HepG2 (cell line): ENCODE measurements around the gene PNRC1. TPM values are rescaled to one million over a fixed set of nuclear protein-coding genes. Genes with fewer than 3 reads are reported as not detected.

Source experiments
- AFF4 ChIP-seq: sonication (generic); formaldehyde crosslinking; IDR thresholded peaks from 2 replicates; pipeline ENCODE4 v1.4.0; 2020; ENCODE audit warnings: missing genetic modification reagents
- CREM ChIP-seq, 2 experiments: sonication (generic) in 1 of 2; formaldehyde crosslinking in 1 of 2; IDR thresholded peaks; 2 replicates each; pipeline versions ENCODE4 v1.4.0 to v1.6.1; 2016 to 2020; ENCODE audit warnings: antibody characterized with exemption in 1 of 2, mild to moderate bottlenecking in 1 of 2, missing genetic modification reagents in 1 of 2
- EP300 ChIP-seq, 3 experiments: sonication (generic) in 1 of 3; formaldehyde crosslinking in 1 of 3; IDR thresholded peaks; 2 replicates each; pipeline versions ENCODE4 v1.5.1 to v1.6.1; 2011 to 2020; ENCODE audit warnings: low read depth in 2 of 3, low read length in 2 of 3, borderline replicate concordance in 1 of 3, improper control_type of control experiment in 1 of 3, mild to moderate bottlenecking in 1 of 3, missing genetic modification reagents in 1 of 3, moderate library complexity in 1 of 3
- GMEB1 ChIP-seq: sonication (generic); formaldehyde crosslinking; IDR thresholded peaks from 2 replicates; pipeline ENCODE4 v1.5.1; 2020; ENCODE audit warnings: missing genetic modification reagents, mild to moderate bottlenecking, borderline replicate concordance
- HNF4A ChIP-seq: sonication (generic); formaldehyde crosslinking; IDR thresholded peaks from 2 replicates; pipeline ENCODE4 v1.4.0; 2020; ENCODE audit warnings: missing genetic modification reagents
- KMT2B ChIP-seq: IDR thresholded peaks from 2 replicates; pipeline ENCODE4 v1.6.1; 2016; ENCODE audit warnings: missing genetic modification reagents, missing compliant biosample characterization
- LCORL ChIP-seq, 2 experiments: fragments of 450-650 bp in 1 of 2; sonication (generic) in 1 of 2; formaldehyde crosslinking in 1 of 2; IDR thresholded peaks; 2 replicates each; pipeline versions ENCODE4 v1.5.0 to v1.6.1; 2017 to 2020; ENCODE audit warnings: antibody characterized with exemption in 1 of 2, missing genetic modification reagents in 1 of 2
- MIER3 ChIP-seq: IDR thresholded peaks from 2 replicates; pipeline ENCODE4 v1.6.1; 2016; ENCODE audit warnings: missing compliant biosample characterization, borderline replicate concordance
- NCOR1 ChIP-seq: fragments of 200-600 bp; sonication (generic); IDR thresholded peaks from 2 replicates; pipeline ENCODE4 v1.7.0; 2017; ENCODE audit warnings: antibody characterized with exemption, low read length, borderline replicate concordance
- PAXIP1 ChIP-seq: sonication (generic); formaldehyde crosslinking; conservative IDR thresholded peaks from 2 replicates; pipeline ENCODE4 v1.4.0; 2020; ENCODE audit warnings: mild to moderate bottlenecking, missing genetic modification reagents, moderate library complexity
- SOX6 ChIP-seq, 2 experiments: fragments of 450-650 bp in 1 of 2; sonication (generic) in 1 of 2; formaldehyde crosslinking in 1 of 2; IDR thresholded peaks; 2 replicates each; pipeline versions ENCODE4 v1.4.0 to v1.6.1; 2017 to 2020; ENCODE audit warnings: antibody characterized with exemption in 1 of 2, mild to moderate bottlenecking in 1 of 2, missing genetic modification reagents in 1 of 2
- THAP11 ChIP-seq: IDR thresholded peaks from 2 replicates; pipeline ENCODE4 v1.6.1; 2016; ENCODE audit warnings: missing biosample characterization, missing genetic modification reagents
- ZMYM4 ChIP-seq: sonication (generic); formaldehyde crosslinking; IDR thresholded peaks from 2 replicates; pipeline ENCODE4 v1.8.1; 2023; ENCODE audit warnings: mild to moderate bottlenecking, missing genetic modification reagents
- ZNF235 ChIP-seq: sonication (generic); formaldehyde crosslinking; IDR thresholded peaks from 2 replicates; pipeline ENCODE4 v1.8.1; 2023; ENCODE audit warnings: mild to moderate bottlenecking, missing genetic modification reagents, borderline replicate concordance
- polyA plus RNA-seq, 8 experiments: library from polyadenylated mRNA; depleted of rRNA in 3 of 8; stranded (reverse) in 7 of 8; unstranded in 1 of 8; fragments of >200 nt; fragmentation: Illumina TruSeq in 4 of 8; extraction: Trizol in 4 of 8; gene quantifications; 2 replicates each; pipeline versions ENCODE4 v1.2.1 to v1.2.3, GENCODE V29; 2011 to 2016; ENCODE audit warnings: low read depth in 4 of 8, missing spikeins in 1 of 8, mixed read lengths in 1 of 8; ENCODE audit not compliant: insufficient read depth in 1 of 8
- total RNA-seq, 5 experiments: library from RNA; depleted of rRNA; stranded (reverse); fragments of >200 nt; fragmentation: Illumina TruSeq; extraction: Trizol; gene quantifications; 2 replicates each; pipeline ENCODE4 v1.2.3, GENCODE V29; 2016; ENCODE audit warnings: low read depth in 1 of 5
- TF ChIP-seq, protein P1 (sequence below): IDR thresholded peaks from 2 replicates; pipeline ENCODE4 v1.6.1; 2016; ENCODE audit warnings: low read depth

The PNRC1 gene
- total and polyA plus RNA-seq, 2 of the 13 experiments (the other 11 are each of a cell fraction or from before 2014, with no cell fraction given) = 17.6 to 36.0 TPM

GRCh38 chr6:89071036-89071435 is 9.5 kb upstream of the PNRC1 start (continued):
- TF ChIP-seq AFF4 (CRISPR knock-in tag) = no peak
- TF ChIP-seq KMT2B (CRISPR knock-in tag) = no peak
- TF ChIP-seq MIER3 = no peak; the same call in 1 of the 2 replicates
- TF ChIP-seq CREM (IDR thresholded peaks at IDR 0.05) = peak; percentile 37; the same call in 1 of the 2 replicates
- TF ChIP-seq CREM (CRISPR knock-in tag; IDR thresholded peaks at IDR 0.05) = no peak
- TF ChIP-seq ZMYM4 (CRISPR knock-in tag) = peak; percentile 66; the same call in 1 of the 2 replicates
- TF ChIP-seq THAP11 (CRISPR knock-in tag) = peak; percentile 35; the same call in 1 of the 2 replicates
- peak; percentile 90 for TF ChIP-seq PAXIP1
- TF ChIP-seq EP300 (IDR thresholded peaks at IDR 0.05; ENCODE audit: low read depth in 2 of 2, low read length in 2 of 2) = peak in 1 of 2 experiments; percentile 68; a peak in 1 of 4 replicates
- TF ChIP-seq EP300 (CRISPR knock-in tag; IDR thresholded peaks at IDR 0.05; ENCODE audit: borderline replicate concordance) = no peak
- TF ChIP-seq LCORL (IDR thresholded peaks at IDR 0.05) = 0 out of 2 replicates have a peak, but pooled peaks have one; percentile 25
- no peak for TF ChIP-seq LCORL (CRISPR knock-in tag; IDR thresholded peaks at IDR 0.05)
- TF ChIP-seq, protein P1, sequence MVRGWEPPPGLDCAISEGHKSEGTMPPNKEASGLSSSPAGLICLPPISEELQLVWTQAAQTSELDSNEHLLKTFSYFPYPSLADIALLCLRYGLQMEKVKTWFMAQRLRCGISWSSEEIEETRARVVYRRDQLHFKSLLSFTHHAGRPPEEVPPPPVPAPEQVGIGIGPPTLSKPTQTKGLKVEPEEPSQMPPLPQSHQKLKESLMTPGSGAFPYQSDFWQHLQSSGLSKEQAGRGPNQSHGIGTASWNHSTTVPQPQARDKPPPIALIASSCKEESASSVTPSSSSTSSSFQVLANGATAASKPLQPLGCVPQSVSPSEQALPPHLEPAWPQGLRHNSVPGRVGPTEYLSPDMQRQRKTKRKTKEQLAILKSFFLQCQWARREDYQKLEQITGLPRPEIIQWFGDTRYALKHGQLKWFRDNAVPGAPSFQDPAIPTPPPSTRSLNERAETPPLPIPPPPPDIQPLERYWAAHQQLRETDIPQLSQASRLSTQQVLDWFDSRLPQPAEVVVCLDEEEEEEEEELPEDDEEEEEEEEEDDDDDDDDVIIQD (CRISPR knock-in tag) = peak; percentile 77; the same call in 1 of the 2 replicates
- no peak for TF ChIP-seq SOX6 (IDR thresholded peaks at IDR 0.05)
- peak; percentile 63 for TF ChIP-seq SOX6 (CRISPR knock-in tag; IDR thresholded peaks at IDR 0.05)
- peak; percentile 90 for TF ChIP-seq HNF4A
- TF ChIP-seq ZNF235 (CRISPR knock-in tag) = no peak
- TF ChIP-seq GMEB1 = no peak
- TF ChIP-seq NCOR1 = peak; percentile 72; the same call in 1 of the 2 replicates
